Transverse colon (tissue), 4 donors: ENCODE measurements around the gene KLK5. TPM values are rescaled to one million over a fixed set of nuclear protein-coding genes. Genes with fewer than 3 reads are reported as not detected.

Experiments used
- DNase-seq: peaks from one replicate; pipeline ENCODE4 v3.0.0-alpha.2; 2019
- H3K27ac ChIP-seq, 4 donors: fragments of 200-600 bp; sonication (generic); 2 replicates each; pipeline ENCODE4 v1.5.1; 2016 to 2018; ENCODE audit warnings: inconsistent platforms in 4 of 4
- H3K27me3 ChIP-seq: fragments of 200-600 bp; sonication (generic); 2 replicates; pipeline ENCODE4 v1.5.1; 2017; ENCODE audit warnings: inconsistent platforms
- H3K36me3 ChIP-seq, 4 donors: fragments of 200-600 bp; sonication (generic); 2 replicates each; pipeline ENCODE4 v1.5.1; 2017 to 2019; ENCODE audit warnings: inconsistent platforms in 4 of 4
- H3K4me1 ChIP-seq, 4 donors: fragments of 200-600 bp; sonication (generic); 2 replicates each; pipeline ENCODE4 v1.5.1; 2017 to 2020; ENCODE audit warnings: inconsistent platforms in 4 of 4
- H3K4me3 ChIP-seq, 4 donors: fragments of 200-600 bp; sonication (generic); 1 replicate in 1 of 4; 2 replicates in 3 of 4; pipeline versions ENCODE4 v1.5.1 to v1.6.1; 2017 to 2019; ENCODE audit warnings: inconsistent platforms in 4 of 4
- H3K9me3 ChIP-seq, 2 donors: fragments of 200-600 bp; sonication (generic); 2 replicates each; pipeline ENCODE4 v1.5.1; 2017 to 2019; ENCODE audit warnings: inconsistent platforms in 2 of 2
- EP300 ChIP-seq: sonication (generic); formaldehyde crosslinking; IDR thresholded peaks from one replicate; pipeline ENCODE4 v1.6.1; 2017; ENCODE audit warnings: antibody characterized with exemption, low read depth
- POLR2A ChIP-seq: fragments of 450-650 bp; IDR thresholded peaks from one replicate; pipeline ENCODE4 v1.6.1; 2016; ENCODE audit warnings: antibody characterized with exemption, mild to moderate bottlenecking, moderate library complexity
- POLR2AphosphoS5 ChIP-seq, 3 donors: sonication (generic); formaldehyde crosslinking; IDR thresholded peaks; one replicate each; pipeline ENCODE4 v1.6.1; 2016; ENCODE audit warnings: antibody characterized with exemption in 3 of 3
- WGBS, 2 donors: methylation state at CpG; one replicate each; pipeline ENCODE4 v1.1.5; 2018; ENCODE audit warnings: low coverage in 1 of 2; 5-methylcytosine and 5-hydroxymethylcytosine counted together
- in situ Hi-C, 4 donors: fragments of 200-750 bp; cut with MboI; loops; one replicate each; pipeline versions ENCODE4 v1.15.0 to v1.15.1; 2017; ENCODE audit warnings: low sequenced_read_pairs in 3 of 4, low pct_ligation_motif_present in 1 of 4, low pct_unique_long_range_greater_than_20kb in 1 of 4
- intact Hi-C: fragments of 100-400 bp; cut with DNase I; formaldehyde crosslinking; loops from one replicate; pipeline ENCODE4 v1.15.1; 2023; ENCODE audit warnings: low total_unique reads
- total RNA-seq, 4 donors: library from RNA; depleted of rRNA; stranded (reverse); fragments of >200 nt; gene quantifications; one replicate each; pipeline ENCODE4 v1.1.0, GENCODE V29; 2016
- TF ChIP-seq, protein P1 (sequence below), 5 experiments: fragments of 200-600 bp in 3 of 5; fragments of 450-650 bp in 2 of 5; sonication (generic) in 3 of 5; IDR thresholded peaks; 1 replicate in 2 of 5; 2 replicates in 3 of 5; pipeline ENCODE4 v1.5.1; 2016 to 2017; ENCODE audit warnings: antibody characterized with exemption in 5 of 5, inconsistent platforms in 3 of 5, mild to moderate bottlenecking in 2 of 5, moderate library complexity in 1 of 5

The KLK5 gene
- total RNA-seq, 4 donors from 2014 or later = not detected

DNA sequence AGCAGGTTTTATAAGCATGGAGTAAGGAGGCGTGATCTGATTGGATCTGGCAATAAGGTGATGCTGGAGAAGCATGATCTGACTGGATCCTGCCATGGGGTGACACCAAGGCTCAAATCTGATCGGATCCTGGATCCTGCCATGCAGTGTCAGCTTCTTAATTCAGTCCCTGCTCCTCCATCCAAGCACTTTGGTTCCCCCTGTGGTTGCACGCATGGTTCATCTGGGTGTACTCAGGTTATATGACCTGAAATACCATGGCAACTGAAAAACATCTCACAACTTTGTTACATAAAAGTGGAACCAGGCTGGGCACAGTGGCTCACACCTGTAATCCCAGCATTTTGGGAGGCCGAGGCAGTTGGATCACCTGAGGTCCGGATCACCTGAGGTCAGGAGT, 24.0 kb downstream of the KLK5 start:
- intact Hi-C loops = no loop called here
- no peaks in the 10 kb centered on the region for H3K36me3 ChIP-seq
- in situ Hi-C loops = no loop called here
- WGBS, 2 donors = 59 to 60% methylated on average over 2 to 5 of the region's 5 CpGs
- DNase-seq = no peak
- no peaks in the 10 kb centered on the region for H3K9me3 ChIP-seq
- no peak for TF ChIP-seq POLR2A
- TF ChIP-seq EP300 = no peak
- TF ChIP-seq, protein P1, sequence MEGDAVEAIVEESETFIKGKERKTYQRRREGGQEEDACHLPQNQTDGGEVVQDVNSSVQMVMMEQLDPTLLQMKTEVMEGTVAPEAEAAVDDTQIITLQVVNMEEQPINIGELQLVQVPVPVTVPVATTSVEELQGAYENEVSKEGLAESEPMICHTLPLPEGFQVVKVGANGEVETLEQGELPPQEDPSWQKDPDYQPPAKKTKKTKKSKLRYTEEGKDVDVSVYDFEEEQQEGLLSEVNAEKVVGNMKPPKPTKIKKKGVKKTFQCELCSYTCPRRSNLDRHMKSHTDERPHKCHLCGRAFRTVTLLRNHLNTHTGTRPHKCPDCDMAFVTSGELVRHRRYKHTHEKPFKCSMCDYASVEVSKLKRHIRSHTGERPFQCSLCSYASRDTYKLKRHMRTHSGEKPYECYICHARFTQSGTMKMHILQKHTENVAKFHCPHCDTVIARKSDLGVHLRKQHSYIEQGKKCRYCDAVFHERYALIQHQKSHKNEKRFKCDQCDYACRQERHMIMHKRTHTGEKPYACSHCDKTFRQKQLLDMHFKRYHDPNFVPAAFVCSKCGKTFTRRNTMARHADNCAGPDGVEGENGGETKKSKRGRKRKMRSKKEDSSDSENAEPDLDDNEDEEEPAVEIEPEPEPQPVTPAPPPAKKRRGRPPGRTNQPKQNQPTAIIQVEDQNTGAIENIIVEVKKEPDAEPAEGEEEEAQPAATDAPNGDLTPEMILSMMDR (IDR thresholded peaks at IDR 0.05) = no peak
- TF ChIP-seq POLR2AphosphoS5 (IDR thresholded peaks at IDR 0.05) = no peak
- H3K4me1 ChIP-seq = no peaks in the 10 kb centered on the region
- H3K27me3 ChIP-seq = peaks cover 51% of the 10 kb centered on the region
- no peak overlapping the region for H3K4me3 ChIP-seq
- H3K27ac ChIP-seq = no peak overlapping the region

DNA sequence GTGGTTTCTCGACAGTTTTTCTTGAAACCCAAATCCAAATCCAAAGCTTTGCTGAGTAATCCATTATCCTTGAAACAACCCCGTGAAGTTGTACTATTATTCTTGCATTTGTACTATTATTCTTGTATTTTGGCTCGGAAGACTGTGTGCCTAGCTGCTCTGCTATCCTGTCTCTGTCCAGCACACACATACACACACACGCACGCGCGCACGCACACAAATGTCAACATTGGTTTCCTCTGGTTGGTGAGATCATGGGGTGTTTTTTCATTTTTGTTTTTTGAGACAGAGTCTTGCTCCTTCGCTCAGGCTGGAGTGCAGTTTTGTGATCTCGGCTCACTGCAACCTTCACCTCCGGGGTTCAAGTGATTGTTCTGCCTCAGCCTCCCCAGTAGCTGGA, 26.7 kb downstream of the KLK5 start:
- peaks cover 0 to 7% (median 0%) of the 10 kb centered on the region in 4 donors for H3K4me1 ChIP-seq
- intact Hi-C loops = no loop called here
- H3K36me3 ChIP-seq = no peaks in the 10 kb centered on the region
- H3K27ac ChIP-seq = no peak overlapping the region
- TF ChIP-seq, protein P1 (IDR thresholded peaks at IDR 0.05) = no peak
- TF ChIP-seq POLR2A (no peak), EP300 (no peak), POLR2AphosphoS5 (IDR thresholded peaks at IDR 0.05) (no peak)
- no peaks in the 10 kb centered on the region for H3K9me3 ChIP-seq
- WGBS, 2 donors = 66 to 67% methylated on average over 8 to 11 of the region's 11 CpGs
- in situ Hi-C loops = no loop called here
- no peak for DNase-seq
- H3K4me3 ChIP-seq = no peak overlapping the region
- H3K27me3 ChIP-seq = peaks cover 36% of the 10 kb centered on the region

DNA sequence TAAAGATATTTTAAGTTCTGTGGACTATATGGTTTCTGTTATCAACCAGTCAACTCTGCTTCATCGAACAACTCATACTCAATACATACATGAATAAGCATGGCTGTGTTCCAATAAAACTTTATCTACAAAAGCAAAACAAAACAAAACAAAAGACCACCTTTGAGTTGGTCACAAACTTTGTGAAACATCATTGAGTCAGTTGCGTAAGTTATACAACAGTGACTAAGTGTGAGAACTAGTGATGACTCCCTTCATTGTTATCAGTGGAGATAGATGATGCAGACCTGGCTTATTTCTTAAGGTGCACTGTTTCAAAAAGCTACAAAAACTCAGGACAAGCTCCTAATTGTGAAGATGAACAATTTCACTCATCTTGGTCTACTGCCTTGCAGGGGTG, 27.1 kb downstream of the KLK5 start:
- in situ Hi-C loops (no loop called here), intact Hi-C loops (no loop called here)
- DNase-seq = no peak
- Histone ChIP-seq H3K27ac (no peak overlapping the region), H3K4me3 (no peak overlapping the region), H3K27me3 (peaks cover 32% of the 10 kb centered on the region), H3K4me1 (peaks cover 0 to 7% (median 0%) of the 10 kb centered on the region in 4 donors), H3K9me3 (no peaks in the 10 kb centered on the region), H3K36me3 (no peaks in the 10 kb centered on the region)
- WGBS, 2 donors = 78 to 79% methylated on average over 2 of the region's 2 CpGs
- no peak for TF ChIP-seq POLR2AphosphoS5 (IDR thresholded peaks at IDR 0.05)
- TF ChIP-seq EP300 = no peak
- TF ChIP-seq, protein P1 (IDR thresholded peaks at IDR 0.05) = no peak
- no peak for TF ChIP-seq POLR2A

DNA sequence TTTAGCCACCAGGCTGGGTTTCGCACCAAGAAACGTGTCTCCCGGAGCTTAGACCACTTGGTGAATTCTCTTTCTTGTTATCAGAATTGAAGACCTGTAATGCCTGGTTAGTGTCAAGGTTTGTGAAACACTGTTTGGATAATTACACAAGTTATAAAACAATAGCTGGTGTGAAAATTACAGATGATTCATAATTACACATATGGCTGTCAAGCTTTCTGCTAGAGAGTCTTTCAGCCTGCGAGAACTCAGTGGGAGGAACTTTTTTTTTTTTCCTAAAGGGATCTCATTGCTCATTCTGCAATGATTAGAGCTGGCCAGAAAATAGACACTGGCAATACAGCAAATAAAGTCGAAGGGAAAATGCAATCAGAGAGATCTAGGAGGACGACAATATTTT, 28.3 kb downstream of the KLK5 start:
- Histone ChIP-seq H3K4me1 (peaks cover 0 to 7% (median 0%) of the 10 kb centered on the region in 4 donors), H3K27me3 (peaks cover 26% of the 10 kb centered on the region), H3K27ac (no peak overlapping the region), H3K36me3 (no peaks in the 10 kb centered on the region), H3K4me3 (no peak overlapping the region), H3K9me3 (no peaks in the 10 kb centered on the region)
- in situ Hi-C loops (no loop called here), intact Hi-C loops (no loop called here)
- DNase-seq = no peak
- TF ChIP-seq EP300 (no peak), POLR2AphosphoS5 (IDR thresholded peaks at IDR 0.05) (no peak), POLR2A (no peak)
- TF ChIP-seq, protein P1 (IDR thresholded peaks at IDR 0.05) = no peak
- WGBS, 2 donors = 46 to 48% methylated on average over 6 of the region's 6 CpGs
